GM19468 (cell line): Measurements from ENCODE around the gene KLHL22.
"Not testable (repeated sequence)": the region's sequence is repeated elsewhere in the genome, so short reads cannot be mapped to it uniquely, and the experiment has no call there.

Experiments
- ATAC-seq: cut with Tn5 transposase; IDR thresholded peaks from one replicate; pipeline ENCODE4 v1.9.1; 2021; ENCODE audit warnings: mild to moderate bottlenecking, moderate library complexity, moderate number of reproducible peaks; ENCODE audit not compliant: unreplicated experiment; ENCODE audit errors: extremely low read depth

KLHL22 gene

GRCh38 chr22:20494978-20495860 is at the start of gene KLHL22:
TSS of gene KLHL22 (minus strand) at chr22:20495795. CDS start at chr22:20489211, 6,584 bp downstream.
- ATAC-seq = peak; percentile 5

- ATAC-seq = not testable (repeated sequence)
Measured at GRCh38 chr22:20545318-20545634, 49.7 kb upstream of the KLHL22 start.

- ATAC-seq = no peak
Measured at GRCh38 chr22:20542736-20543135, 47.1 kb upstream of the KLHL22 start.

GRCh38 chr22:20542055-20542454 is 46.5 kb upstream of the KLHL22 start:
- no peak for ATAC-seq

GRCh38 chr22:20538875-20539274 is 43.3 kb upstream of the KLHL22 start:
- not testable (repeated sequence) for ATAC-seq

- ATAC-seq = no peak
Measured at GRCh38 chr22:20537983-20538382, 42.4 kb upstream of the KLHL22 start.

GRCh38 chr22:20537325-20537756 is 41.7 kb upstream of the KLHL22 start:
- ATAC-seq = no peak

GRCh38 chr22:20536590-20537324 is 41.2 kb upstream of the KLHL22 start:
- ATAC-seq = no peak

GRCh38 chr22:20533879-20534265 is 38.3 kb upstream of the KLHL22 start:
- no peak for ATAC-seq

GRCh38 chr22:20533095-20533878 is 37.7 kb upstream of the KLHL22 start:
- no peak for ATAC-seq

- no peak for ATAC-seq
Measured at GRCh38 chr22:20532256-20532993, 36.8 kb upstream of the KLHL22 start.

- ATAC-seq = no peak
Measured at GRCh38 chr22:20531404-20532201, 36.0 kb upstream of the KLHL22 start.

- ATAC-seq = no peak
Measured at GRCh38 chr22:20531154-20531403, 35.5 kb upstream of the KLHL22 start.

- ATAC-seq = no peak
Measured at GRCh38 chr22:20530368-20531153, 35.0 kb upstream of the KLHL22 start.

GRCh38 chr22:20528405-20528978 is 32.9 kb upstream of the KLHL22 start:
- ATAC-seq = no peak

- ATAC-seq = no peak
Measured at GRCh38 chr22:20526628-20527355, 31.2 kb upstream of the KLHL22 start.

GRCh38 chr22:20526305-20526627 is 30.7 kb upstream of the KLHL22 start:
- ATAC-seq = no peak

- no peak for ATAC-seq
Measured at GRCh38 chr22:20525048-20525447, 29.5 kb upstream of the KLHL22 start.
